ENCODE measurements around the gene MRTFB. TPM values are rescaled to one million over a fixed set of nuclear protein-coding genes. Genes with fewer than 3 reads are reported as not detected.

Gene MRTFB
- total RNA-seq, 1 experiment from 2014 or later, result 5.1 TPM

DNA sequence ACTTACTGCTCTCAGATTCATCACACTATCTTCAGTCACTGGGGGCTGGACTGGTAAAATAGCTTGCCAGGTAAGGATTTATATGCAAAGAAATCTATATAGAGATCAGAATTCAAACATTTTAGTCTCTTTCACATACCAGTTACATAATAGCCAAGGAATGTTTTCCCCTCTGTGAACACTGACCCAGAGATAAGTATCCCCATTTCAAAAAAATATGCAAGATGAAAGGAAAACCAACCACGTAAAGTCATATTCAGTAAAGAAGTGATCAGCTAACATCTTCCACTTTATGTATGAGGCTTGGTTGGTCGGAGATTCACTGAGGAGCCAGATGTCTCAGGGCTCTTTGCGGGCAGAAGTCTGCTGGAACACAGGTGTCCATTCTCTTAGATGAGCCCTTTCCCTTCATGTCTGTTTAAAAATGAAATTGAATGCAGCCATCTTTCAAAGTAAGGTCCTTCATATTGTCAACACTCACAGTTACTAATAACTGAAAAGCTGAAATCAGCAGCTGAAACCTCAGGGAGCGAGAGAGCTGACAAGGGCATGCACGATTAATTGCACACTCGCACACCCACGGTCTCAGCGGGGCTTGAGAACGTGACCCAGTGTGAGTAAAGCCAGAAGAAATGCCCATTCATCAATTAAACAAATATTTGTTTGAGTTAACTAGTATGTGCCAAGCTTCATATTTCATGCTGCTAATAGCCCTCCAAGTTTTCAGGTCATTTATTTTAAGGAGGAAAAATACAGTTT lies 161.2 kb downstream of the MRTFB start:
- no peak for DNase-seq (ENCODE audit: low read depth)

DNA sequence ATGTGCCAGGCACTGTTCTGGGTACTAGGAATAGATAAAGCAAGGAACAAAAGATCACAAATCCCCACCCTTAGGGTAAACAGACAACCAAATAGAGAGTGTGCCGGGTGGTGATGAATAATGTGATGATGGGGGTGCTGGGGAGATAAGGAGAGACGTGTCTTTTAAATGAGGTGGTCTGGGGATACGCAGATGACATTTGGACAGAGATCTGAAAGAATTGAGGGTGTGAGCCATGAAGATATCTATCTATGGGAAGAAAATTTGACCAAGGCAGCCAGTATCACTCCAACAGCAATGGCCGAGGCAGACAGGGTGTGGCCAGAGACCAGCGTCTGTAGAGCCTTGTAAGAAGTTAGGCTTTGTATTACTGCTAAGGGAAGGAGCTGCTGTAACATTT lies 165.3 kb downstream of the MRTFB start:
- DNase-seq (ENCODE audit: low read depth), result no peak

DNA sequence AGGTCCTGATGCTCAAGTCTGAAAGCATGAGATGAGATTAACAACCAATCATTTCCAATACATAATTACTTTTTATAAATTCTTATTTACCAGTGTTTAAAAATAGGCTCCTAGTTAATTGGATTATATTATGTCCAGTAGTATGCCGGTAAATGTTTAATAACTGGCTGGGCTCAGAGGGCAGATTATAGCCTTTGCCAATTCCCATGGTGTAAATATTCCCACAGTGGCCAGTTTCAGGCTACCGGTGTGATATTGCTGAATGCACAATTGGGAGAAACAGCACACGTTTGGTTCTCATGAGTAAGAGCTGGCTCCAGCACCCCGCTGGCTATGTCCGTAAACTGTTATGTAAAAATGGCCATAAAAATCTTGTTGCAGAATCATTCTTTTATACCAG lies 167.6 kb downstream of the MRTFB start:
- no peak for DNase-seq (ENCODE audit: low read depth)

DNA sequence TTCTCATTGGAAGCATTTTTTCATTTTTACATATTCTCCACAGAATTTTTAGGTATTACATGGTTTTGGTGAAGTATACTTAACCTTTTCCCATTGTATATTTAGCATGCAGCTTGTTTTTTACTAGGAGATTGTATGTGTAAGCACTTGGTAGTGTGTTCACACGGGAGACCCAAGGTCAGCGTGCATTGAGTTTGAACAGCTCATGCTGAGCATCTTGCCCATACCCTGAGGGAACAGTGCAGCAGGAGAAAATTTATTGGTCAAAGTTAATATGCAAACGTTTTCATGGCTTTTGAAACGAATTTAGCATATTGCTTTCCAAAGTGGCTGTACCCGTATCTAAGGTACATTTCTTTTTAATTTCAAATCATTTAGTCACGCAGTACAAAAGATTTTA lies 168.7 kb downstream of the MRTFB start:
- no peak for DNase-seq (ENCODE audit: low read depth)

DNA sequence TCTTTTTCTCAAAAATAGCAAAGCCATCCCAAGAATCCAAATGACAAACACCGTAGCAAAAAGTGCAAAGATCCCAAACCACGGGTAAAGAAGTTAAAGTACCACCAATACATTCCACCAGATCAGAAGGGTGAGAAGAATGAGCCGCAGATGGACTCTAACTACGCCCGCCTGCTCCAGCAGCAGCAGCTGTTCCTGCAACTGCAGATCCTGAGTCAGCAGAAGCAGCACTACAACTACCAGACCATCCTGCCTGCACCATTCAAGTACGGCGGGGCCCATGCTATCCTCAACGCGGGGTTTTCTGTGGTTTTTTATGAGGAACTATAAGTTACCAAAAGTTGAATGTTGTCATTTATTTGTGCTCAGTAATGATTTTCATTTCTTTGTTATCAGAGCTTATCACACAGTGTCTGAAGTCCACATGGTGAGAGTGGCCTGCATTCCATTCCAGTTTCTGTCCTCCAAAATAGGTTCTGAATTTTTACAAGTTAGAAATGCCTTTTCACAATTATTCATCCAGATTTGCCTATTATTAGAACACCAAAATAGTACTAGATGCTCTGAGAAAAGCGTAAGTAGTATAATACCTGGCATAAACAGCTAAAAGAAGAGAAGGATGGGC lies 169.2 kb downstream of the MRTFB start:
- DNase-seq (ENCODE audit: low read depth), result no peak

DNA sequence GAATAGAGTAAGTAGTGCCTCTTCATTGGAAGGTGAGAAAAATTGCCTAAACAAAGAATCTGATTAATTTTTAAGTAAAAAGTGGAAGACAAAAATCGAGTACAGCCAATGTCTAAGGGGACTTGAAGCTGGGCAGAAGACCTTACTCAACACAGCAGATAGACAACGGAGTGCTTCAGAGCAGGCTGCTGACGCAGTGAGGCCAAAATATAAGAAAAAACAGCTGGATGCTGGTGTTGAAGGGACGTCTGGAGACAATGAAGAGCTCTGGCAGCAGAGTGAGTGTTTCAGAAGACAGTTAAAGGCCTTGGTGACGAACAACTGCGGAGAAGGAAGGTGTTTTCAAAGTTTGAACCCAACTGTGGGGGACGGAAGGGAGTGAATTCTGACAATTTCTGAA lies 169.8 kb downstream of the MRTFB start:
- no peak for DNase-seq (ENCODE audit: low read depth)

DNA sequence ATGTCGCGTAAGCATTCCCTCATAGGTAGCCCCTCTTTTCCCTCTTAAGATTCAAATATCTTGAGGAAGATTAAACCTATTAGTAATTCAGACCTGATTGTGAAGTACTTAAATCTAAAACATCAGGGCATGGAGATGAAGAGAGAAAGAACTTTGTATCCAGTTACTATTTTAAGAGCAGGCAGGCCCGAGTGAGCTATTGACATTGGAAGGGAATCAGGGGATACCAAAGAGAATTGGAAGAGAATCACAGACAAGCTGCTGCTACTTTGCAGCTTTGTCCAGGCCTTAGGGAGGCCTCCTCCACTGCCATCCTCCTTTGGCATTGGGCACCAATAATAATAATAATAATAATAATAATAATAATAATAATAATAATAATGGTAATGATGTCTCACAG lies 170.5 kb downstream of the MRTFB start:
- DNase-seq (ENCODE audit: low read depth), result no peak

DNA sequence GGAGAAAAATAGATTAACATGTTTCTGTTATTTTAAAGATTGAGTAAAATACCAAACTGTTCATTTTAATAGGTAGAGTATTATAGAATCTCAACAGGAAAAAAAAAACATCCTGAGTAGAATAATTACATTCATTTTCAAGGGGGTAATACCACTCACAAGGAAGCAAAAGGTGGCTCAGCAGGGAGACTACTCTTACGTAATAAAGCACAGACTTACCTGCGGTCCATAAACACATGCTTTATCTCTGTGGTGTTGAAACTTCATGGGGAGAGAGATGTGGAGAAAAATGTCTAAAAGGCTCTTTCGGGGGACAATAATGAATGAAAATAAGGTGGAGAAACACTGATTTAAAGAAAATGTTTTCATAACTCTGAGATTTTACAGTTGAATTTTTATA lies 171.7 kb downstream of the MRTFB start:
- no peak for DNase-seq (ENCODE audit: low read depth)

DNA sequence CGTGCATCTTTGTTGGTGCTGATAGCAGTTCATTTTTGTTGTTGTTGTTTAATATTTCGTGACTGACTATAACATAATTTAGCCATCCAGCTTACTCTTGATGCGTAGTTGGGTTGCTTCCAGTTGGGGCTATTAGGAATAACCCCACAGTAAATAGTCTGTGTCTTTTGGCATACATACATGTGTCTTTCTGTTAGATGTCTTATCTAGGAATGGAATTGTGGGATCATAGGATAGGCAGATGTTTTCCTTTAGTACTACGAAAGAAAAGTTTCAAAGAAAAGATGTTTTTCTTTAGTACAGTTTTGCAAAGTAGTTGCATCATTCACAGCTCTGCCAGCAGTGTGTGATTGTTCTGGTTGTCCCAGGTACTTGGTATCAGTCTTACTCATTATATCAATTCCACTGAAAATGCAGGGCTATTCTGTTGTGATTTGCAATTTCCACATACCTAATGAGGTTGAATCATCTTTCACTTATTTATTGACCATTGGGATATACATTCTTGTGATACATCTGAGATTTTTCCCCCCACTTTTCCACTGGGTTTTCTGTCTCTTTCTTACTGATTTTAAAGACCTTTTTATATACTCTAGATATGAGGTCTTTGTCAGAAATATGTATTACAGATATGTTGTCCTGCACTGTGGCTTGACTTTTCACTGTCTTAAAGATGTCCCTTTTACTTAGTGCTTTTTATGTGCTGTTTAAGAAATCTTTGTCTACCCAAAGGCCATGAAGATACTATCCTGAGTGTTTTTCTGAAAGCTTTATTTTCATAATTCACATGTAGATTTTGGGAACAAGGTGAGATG lies 173.3 kb downstream of the MRTFB start:
- DNase-seq (ENCODE audit: low read depth), result no peak

DNA sequence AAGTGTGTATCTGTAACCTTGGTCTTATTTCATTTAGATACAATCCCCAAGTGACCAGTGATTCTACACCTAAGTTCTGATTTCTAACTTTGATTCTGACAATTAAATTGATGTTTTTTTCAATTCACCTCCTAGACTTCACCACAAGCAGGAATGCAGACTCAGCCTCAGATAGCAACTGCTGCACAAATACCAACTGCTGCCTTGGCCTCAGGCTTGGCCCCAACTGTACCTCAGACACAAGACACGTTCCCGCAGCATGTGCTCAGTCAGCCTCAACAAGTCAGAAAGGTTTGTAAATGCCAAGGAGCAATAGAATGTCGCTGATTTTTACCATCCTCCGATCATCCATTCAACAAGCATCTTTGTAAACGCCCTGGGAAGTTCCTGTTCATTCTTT lies 177.7 kb downstream of the MRTFB start:
- DNase-seq (ENCODE audit: low read depth), result no peak

DNA sequence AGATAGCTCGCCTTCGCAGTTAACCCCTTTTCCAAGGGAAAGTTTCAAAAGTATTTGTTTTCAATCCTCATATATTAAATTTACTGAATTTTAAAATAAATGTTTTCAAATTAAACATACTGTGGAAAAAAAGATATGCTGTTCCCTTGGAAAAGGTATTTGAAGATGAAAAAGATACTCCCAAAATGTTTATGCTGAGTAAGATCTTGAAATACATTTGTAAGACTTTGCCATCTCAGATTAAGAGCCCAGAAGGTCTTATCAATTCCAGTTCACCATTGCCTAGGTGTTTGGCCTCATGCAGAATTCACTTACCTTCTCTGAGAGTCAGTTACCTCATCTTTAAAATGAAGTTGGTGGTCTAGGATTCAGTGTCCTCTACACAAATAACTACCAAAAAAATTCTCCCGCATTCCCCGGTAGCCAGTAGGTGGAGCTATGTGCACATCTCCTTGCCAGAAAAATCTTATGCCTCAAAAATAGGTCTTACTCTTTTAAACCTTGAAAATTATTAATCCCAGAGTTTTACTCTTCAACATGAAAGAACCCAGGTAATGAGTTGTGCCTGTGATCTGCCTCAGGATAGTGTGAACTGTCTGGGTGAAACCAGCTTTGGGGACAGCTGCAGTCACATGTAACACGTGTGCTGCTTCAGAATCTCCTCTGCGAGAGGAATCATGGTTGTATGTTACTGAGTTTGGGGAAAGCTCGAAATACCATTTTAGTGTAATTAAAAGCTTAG lies 178.3 kb downstream of the MRTFB start:
- peak; percentile 40 for DNase-seq (ENCODE audit: low read depth)

DNA sequence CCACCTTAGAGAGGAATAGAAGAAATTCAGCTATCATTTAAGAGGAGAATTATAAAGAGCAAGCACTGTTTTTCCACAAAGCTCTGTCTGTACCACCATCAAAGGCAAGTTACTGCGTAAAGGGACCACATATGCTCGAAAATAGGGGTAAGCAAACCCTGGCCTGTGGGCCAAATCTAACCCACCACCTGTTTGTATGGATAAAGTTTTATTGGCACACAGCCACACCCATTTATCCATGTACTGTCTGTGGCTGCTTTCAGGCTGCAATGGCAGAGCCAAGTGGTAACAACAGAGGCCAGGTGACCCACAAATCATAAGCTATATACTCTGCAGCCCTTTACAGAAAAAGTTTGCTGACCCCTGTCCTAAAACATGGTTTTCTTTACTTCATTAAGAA lies 180.3 kb downstream of the MRTFB start:
- DNase-seq (ENCODE audit: low read depth), result no peak

DNA sequence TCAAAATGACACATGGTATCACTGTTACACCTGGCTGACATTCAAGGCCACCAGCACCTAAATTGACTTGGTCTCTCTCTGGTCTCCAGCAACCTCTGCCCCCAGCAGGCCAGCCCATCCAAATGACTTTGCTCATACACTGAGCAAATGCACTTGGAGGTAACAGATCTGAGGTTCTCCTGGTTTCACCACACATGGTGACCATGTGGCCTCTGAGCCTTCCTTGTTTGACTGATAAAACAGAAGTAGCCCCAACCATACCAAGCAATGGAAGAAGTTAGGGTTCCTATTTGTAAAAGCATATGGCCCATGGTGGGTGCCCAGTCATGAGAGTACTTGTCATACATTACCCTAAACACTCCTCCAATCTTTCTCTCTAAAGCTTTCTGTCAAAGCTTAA lies 181.7 kb downstream of the MRTFB start:
- DNase-seq (ENCODE audit: low read depth), result no peak

DNA sequence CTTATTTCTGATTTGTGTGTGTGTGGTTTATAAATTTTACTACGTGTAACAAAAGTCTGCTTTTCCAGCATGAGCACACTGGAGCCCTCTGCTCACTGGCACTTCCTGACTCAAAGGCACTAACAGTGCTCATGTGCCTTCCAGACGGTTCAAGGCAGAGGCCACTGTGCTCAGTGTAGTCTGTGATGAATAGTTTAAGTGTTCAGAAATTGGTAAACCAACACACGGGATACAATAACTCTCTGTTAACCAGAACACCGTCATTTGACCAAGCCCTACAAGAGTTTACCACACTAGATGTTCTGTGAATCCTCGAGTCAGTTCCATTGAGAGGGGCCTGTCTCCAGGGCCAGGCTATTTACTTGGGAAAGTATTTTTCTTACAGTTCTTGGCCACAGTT lies 191.9 kb downstream of the MRTFB start:
- no peak for DNase-seq (ENCODE audit: low read depth)

DNA sequence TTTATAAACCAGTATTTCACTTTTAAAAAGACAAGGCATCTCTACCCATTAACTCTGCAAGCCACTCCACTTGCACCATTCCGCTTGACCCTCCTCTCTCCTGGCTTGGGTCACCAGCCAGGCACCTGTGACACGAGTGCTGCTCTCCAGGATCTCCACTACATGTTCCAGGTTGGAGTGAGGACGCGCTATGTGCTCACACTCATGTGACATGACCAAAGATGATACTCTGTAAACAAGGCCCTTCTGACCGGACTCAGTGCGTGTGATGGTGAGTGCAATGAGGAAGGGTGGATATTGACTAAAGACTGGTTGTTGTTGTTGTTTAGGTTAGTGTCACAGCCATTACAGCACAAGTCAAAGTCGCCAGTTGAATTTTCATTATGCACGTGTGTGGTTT lies 192.7 kb downstream of the MRTFB start:
- no peak for DNase-seq (ENCODE audit: low read depth)

DNA sequence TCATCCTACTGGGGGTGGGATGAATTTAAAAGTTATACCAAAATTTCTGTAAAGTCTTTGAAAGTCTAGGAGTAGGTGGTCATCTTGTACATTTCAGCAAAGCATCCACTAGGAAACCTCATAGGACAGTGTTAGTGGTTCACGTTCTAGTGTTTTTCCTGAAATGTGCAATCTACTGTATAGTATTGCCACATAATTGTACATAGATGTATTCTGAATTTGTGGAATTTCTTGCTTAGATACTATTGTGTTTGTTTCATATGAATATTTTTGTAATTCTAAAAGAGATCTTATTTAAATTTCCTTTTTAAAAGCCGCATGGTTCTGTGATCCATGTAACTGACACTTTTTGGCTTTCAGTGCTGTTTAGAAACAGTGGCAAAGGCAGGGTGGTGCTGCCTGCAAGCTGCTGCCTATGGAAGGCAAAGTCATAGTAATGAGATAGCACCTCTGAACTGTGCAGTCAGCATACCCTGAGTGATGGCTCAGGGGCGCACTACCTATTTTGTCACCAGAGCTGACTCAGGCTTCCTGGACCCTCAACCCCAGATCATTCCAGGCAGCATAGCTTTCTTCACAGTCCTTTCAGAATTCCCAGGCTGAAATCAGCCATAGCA lies 193.3 kb downstream of the MRTFB start:
- no peak for DNase-seq (ENCODE audit: low read depth)

DNA sequence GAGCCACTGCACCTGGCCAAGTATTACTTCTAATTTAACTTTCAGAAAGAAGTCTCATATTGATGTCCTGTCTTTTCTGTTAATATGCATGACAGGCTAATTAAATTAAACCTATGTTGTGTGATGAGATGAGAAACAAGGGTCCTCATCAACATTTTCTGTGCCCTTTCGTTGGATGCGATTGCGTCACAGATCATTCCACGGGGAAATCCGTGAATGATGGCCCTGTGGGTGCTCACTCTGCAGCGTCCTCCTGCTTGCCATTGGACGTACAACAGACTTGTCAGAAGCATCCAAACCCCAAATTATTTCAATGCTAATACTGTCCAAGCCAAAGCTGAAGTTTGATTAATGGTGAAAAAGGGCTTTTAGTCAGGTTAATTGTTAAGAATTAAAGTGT lies 197.0 kb downstream of the MRTFB start:
- no peak for DNase-seq (ENCODE audit: low read depth)

DNA sequence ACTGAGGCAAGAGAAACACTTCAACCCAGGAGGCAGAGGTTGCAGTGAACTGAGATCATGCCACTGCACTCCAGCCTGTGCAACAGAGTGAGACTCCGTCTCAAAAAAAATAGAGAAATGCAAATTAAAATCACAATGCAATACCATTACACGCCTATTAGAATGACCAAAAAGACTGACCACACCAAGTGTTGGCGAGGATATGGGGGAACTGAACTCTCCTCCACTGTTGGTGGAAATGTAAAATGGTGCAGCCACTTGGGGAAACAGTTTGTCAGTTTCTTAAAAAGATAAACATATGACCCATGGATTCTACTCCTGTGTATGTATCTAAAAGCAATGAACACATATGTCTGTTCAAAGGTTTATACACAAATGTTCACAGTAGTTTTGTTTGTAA lies 204.8 kb downstream of the MRTFB start:
- no peak for DNase-seq (ENCODE audit: low read depth)

DNA sequence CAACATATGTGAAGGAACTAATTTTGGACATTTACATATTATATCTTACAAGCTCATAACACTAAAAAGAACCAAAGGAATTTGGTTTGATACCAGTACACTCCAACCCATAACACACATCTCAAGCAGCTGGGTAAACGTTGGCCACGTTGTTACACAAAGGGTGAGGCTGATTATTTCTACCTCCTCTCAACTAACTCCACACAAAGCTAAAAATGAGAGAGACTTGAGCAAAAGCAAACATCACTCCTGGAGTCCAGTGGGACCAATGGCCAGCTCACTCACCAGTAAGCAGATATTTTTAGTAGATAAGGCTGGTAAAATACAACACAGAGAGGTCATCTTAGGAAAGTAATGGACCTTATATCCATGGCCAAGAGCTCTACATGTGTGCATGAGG lies 207.6 kb downstream of the MRTFB start:
- no peak for DNase-seq (ENCODE audit: low read depth)

DNA sequence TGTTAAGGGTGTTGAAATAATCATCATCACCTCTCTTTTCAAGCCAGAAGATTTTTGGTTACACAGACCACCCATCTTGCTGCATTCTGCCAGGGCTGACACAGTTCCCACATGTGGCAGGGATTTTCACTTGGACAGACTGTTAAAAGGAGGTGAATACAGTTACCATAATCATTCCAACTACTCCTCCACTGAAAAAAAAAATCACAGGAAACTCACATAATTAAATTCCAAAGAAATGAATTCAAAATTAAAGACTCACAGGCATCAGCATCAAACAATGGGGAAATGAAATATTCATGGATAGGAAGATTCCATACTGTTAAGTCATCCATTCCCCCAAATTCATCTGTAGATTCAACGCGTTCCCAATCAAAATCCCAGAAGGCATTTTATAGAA lies 209.4 kb downstream of the MRTFB start:
- no peak for DNase-seq (ENCODE audit: low read depth)

DNA sequence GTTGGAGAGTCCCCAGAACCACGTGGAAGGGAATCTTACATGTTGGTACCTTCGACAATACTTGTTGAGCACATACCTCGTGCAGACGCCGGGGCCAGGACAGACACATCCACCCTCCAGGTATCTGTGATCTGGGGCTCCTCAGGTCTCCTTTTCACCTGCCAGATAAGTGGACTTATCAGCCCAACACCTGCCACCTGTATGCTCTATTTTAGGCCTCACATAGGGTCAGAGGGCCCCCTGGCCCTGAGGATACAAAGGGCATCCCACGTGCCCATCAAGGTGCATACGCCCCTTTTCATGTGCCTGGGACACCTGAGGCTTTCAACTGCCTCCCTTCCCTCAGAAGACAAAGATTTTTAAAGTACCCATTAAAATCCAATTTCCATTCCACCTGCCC lies 212.7 kb downstream of the MRTFB start:
- no peak for DNase-seq (ENCODE audit: low read depth)
